ENCODE data around the gene KIF1B. TPM values are rescaled to one million over a fixed set of nuclear protein-coding genes. Genes with fewer than 3 reads are reported as not detected.

Gene KIF1B
- total and polyA plus RNA-seq, 9 donors = 11.5 to 44.2 (median 37.2) TPM

GRCh38 chr1:10225573-10225972 lies 15.2 kb downstream of the KIF1B start:
- whole genome bisulfite sequencing, 3 donors = 73 to 85% (median 84%) methylated on average over 1 of the region's 1 CpG
- Histone ChIP-seq H3K9me3 (no peaks in the 10 kb centered on the region), H3K27ac (no peak overlapping the region), H3K4me1 (ENCODE audit: insufficient read depth) (peaks cover 6% of the 10 kb centered on the region), H3K27me3 (no peaks in the 10 kb centered on the region), H3K36me3 (no peaks in the 10 kb centered on the region), H3K4me3 (no peak overlapping the region)
- intact Hi-C loops (cut with DNase I) = no loop called here
- DNase-seq = no peak
- TF ChIP-seq CTCF (IDR thresholded peaks at IDR 0.05) (no peak), EP300 (IDR thresholded peaks at IDR 0.05) (no peak), POLR2A (IDR thresholded peaks at IDR 0.05) (no peak)

GRCh38 chr1:10228528-10228927 lies 18.2 kb downstream of the KIF1B start:
- Histone ChIP-seq H3K9me3 (no peaks in the 10 kb centered on the region), H3K27me3 (no peaks in the 10 kb centered on the region), H3K4me3 (no peak overlapping the region), H3K36me3 (no peaks in the 10 kb centered on the region), H3K4me1 (ENCODE audit: insufficient read depth) (peaks cover 6% of the 10 kb centered on the region), H3K27ac (no peak overlapping the region)
- intact Hi-C loops (cut with DNase I) = no loop called here
- DNase-seq = no peak
- TF ChIP-seq POLR2A (IDR thresholded peaks at IDR 0.05) = no peak
- TF ChIP-seq EP300 (IDR thresholded peaks at IDR 0.05) = no peak
- TF ChIP-seq CTCF (IDR thresholded peaks at IDR 0.05) = no peak
- WGBS, 3 donors = 65 to 75% (median 70%) methylated on average over 2 of the region's 2 CpGs

- Histone ChIP-seq H3K4me1 (ENCODE audit: insufficient read depth) (peaks cover 6% of the 10 kb centered on the region), H3K27ac (no peak overlapping the region), H3K36me3 (no peaks in the 10 kb centered on the region), H3K9me3 (no peaks in the 10 kb centered on the region), H3K27me3 (no peaks in the 10 kb centered on the region), H3K4me3 (no peak overlapping the region)
- intact Hi-C loops (cut with DNase I) = no loop called here
- 62 to 76% (median 72%) methylated on average over 5 of the region's 5 CpGs for WGBS, 3 donors
- DNase-seq = no peak
- TF ChIP-seq POLR2A (IDR thresholded peaks at IDR 0.05) = no peak
- TF ChIP-seq EP300 (IDR thresholded peaks at IDR 0.05) = no peak
- no peak for TF ChIP-seq CTCF (IDR thresholded peaks at IDR 0.05)
Measured at GRCh38 chr1:10229903-10230302, 19.5 kb downstream of the KIF1B start.

- Histone ChIP-seq H3K9me3 (no peaks in the 10 kb centered on the region), H3K27me3 (no peaks in the 10 kb centered on the region), H3K4me3 (no peak overlapping the region), H3K36me3 (no peaks in the 10 kb centered on the region), H3K4me1 (ENCODE audit: insufficient read depth) (no peaks in the 10 kb centered on the region), H3K27ac (no peak overlapping the region)
- intact Hi-C loops (cut with DNase I) = no loop called here
- DNase-seq = no peak
- WGBS, 3 donors = 13 to 18% (median 14%) methylated on average over 5 of the region's 5 CpGs
- no peak for TF ChIP-seq POLR2A (IDR thresholded peaks at IDR 0.05)
- no peak for TF ChIP-seq EP300 (IDR thresholded peaks at IDR 0.05)
- TF ChIP-seq CTCF (IDR thresholded peaks at IDR 0.05) = no peak
Measured at GRCh38 chr1:10232163-10232562, 21.8 kb downstream of the KIF1B start.
